ENCODE results near the gene LATS2. TPM values are rescaled to one million over a fixed set of nuclear protein-coding genes. Genes with fewer than 3 reads are reported as not detected.
"Not testable (repeated sequence)": the region's sequence is repeated elsewhere in the genome, so short reads cannot be mapped to it uniquely, and the experiment has no call there.

The LATS2 gene
- total RNA-seq, 4 donors from 2014 or later = 3.7 to 9.9 (median 6.5) TPM

GRCh38 chr13:20927596-20928257 lies 133.7 kb downstream of the LATS2 start:
- Histone ChIP-seq H3K27ac (no peak overlapping the region), H3K9me3 (no peaks in the 10 kb centered on the region), H3K27me3 (no peaks in the 10 kb centered on the region), H3K4me3 (no peak overlapping the region), H3K4me1 (no peaks in the 10 kb centered on the region), H3K36me3 (no peaks in the 10 kb centered on the region)
- TF ChIP-seq POLR2A (IDR thresholded peaks at IDR 0.05) = no peak
- TF ChIP-seq, protein P1, sequence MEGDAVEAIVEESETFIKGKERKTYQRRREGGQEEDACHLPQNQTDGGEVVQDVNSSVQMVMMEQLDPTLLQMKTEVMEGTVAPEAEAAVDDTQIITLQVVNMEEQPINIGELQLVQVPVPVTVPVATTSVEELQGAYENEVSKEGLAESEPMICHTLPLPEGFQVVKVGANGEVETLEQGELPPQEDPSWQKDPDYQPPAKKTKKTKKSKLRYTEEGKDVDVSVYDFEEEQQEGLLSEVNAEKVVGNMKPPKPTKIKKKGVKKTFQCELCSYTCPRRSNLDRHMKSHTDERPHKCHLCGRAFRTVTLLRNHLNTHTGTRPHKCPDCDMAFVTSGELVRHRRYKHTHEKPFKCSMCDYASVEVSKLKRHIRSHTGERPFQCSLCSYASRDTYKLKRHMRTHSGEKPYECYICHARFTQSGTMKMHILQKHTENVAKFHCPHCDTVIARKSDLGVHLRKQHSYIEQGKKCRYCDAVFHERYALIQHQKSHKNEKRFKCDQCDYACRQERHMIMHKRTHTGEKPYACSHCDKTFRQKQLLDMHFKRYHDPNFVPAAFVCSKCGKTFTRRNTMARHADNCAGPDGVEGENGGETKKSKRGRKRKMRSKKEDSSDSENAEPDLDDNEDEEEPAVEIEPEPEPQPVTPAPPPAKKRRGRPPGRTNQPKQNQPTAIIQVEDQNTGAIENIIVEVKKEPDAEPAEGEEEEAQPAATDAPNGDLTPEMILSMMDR (IDR thresholded peaks at IDR 0.05) = no peak
- no peak for DNase-seq

DNA sequence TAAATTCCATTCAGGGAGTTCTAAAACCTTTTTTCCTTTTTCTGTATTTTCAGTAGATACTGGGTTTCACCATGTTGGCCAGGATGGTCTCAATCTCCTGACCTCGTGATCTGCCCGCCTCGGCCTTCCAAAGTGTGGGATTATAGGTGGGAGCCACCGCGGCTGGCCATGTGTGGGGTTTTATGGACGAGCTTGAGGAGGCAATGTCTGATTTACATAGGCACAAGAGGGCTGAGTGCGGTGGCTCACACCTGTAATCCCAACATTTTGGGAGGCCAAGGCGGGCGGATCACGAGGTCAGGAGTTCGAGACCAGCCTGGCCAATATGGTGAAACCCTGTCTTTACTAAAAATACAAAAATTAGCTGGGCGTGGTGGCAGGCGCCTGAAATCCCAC lies 136.0 kb downstream of the LATS2 start:
- not testable (repeated sequence) for DNase-seq, H3K27ac ChIP-seq, H3K4me3 ChIP-seq, H3K27me3 ChIP-seq, H3K36me3 ChIP-seq, H3K4me1 ChIP-seq, H3K9me3 ChIP-seq

DNA sequence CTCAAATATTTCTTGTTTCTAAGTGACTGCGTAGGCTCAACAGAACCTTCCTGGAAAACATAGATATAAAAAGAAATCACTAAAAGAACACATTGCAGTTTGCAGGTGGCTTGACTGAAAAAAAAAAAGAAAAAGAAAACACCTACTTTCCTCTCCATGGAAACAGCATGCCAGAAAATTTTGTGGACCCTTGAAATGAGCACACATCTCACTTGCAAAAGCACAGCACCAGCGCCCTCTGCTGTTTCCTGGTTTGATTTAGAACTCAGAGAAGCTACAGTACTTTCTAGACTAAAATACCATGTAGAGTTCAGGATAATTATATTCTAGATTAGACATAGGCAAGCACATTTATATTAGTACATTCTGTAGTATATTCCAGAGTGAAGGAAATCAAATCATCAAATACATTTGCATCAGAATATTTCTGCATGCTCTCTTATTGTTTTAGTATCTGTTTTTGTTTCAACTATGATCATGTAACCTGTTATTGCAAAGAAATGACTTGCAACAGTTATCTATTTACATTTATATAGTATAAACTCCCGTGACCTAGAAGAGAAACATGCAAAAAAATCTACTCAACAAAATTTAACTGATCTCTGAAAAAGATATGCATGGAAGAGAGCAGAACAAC lies 136.5 kb downstream of the LATS2 start:
- Histone ChIP-seq H3K4me3 (no peak overlapping the region), H3K27me3 (no peaks in the 10 kb centered on the region), H3K4me1 (no peaks in the 10 kb centered on the region), H3K9me3 (no peaks in the 10 kb centered on the region), H3K27ac (no peak overlapping the region), H3K36me3 (no peaks in the 10 kb centered on the region)
- TF ChIP-seq, protein P1 (IDR thresholded peaks at IDR 0.05) = peak; percentile 27 to 69 (median 66)
- no peak for TF ChIP-seq POLR2A (IDR thresholded peaks at IDR 0.05)
- peak in 2 of 3 donors; percentile 72 to 90 for DNase-seq

DNA sequence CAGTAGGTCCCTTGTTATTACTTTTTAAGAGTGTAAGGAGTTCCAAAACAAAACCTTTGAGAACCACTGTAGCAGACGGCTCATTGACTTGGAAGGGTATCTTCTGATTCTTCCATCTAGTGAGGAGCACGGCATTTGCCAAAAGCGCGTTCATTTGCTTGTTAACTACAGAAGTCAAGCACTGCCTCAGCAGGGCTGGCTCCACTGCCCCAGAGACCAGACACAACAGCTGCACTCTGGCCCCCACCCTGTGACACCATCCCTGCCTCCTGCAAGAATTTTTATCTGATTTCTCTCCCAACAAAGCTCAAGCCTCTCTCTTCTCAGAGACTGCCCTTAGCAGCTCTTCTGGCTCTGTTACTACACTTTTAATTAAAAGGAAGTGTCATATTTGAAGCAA lies 138.1 kb downstream of the LATS2 start:
- Histone ChIP-seq H3K9me3 (no peaks in the 10 kb centered on the region), H3K4me1 (no peaks in the 10 kb centered on the region), H3K36me3 (no peaks in the 10 kb centered on the region), H3K27me3 (no peaks in the 10 kb centered on the region), H3K27ac (no peak overlapping the region), H3K4me3 (no peak overlapping the region)
- TF ChIP-seq, protein P1 (IDR thresholded peaks at IDR 0.05) = no peak
- no peak for TF ChIP-seq POLR2A (IDR thresholded peaks at IDR 0.05)
- DNase-seq = peak in 1 of 3 donors; percentile 17

Small RNAs within 50 kb of the gene (small RNA-seq; reads per million reads assigned to genes)
- gene PPIAP27 (0 reads per million in 2 donors), gene RNU4-9P (0 reads per million in 2 donors)

Other genes with a start within 250 kb of the LATS2 start
- 10 to 100 TPM in 3 of 4 donors, 1 to 10 TPM in 1; 9.5 to 26.4 (median 15.7) TPM for gene XPO4, start 158.8 kb downstream of the LATS2 start, total RNA-seq
- 10 to 100 TPM; 38.4 to 49.5 (median 44.2) TPM for gene SAP18, start 78.5 kb upstream of the LATS2 start, total RNA-seq
- gene SKA3, start 115.0 kb upstream of the LATS2 start, total RNA-seq = 1 to 10 TPM; 1.1 to 6.6 (median 1.4) TPM
- 10 to 100 TPM; 10.1 to 24.3 (median 15.5) TPM for gene MRPL57, start 115.1 kb upstream of the LATS2 start, total RNA-seq

All from Peyer's patch (tissue), 4 donors.